ENCODE results near the gene KIF26B. TPM values are rescaled to one million over a fixed set of nuclear protein-coding genes. Genes with fewer than 3 reads are reported as not detected.
"Not testable (repeated sequence)": the region's sequence is repeated elsewhere in the genome, so short reads cannot be mapped to it uniquely, and the experiment has no call there.

Gene KIF26B
- total RNA-seq, 2 donors from 2014 or later: not detected

GRCh38 chr1:245396615-245397014 is 241.8 kb downstream of the KIF26B start:
- Mint-ChIP-seq H3K4me1 (ENCODE audit: low read depth in 2 of 2) (peaks cover 0 to 5% of the 10 kb centered on the region in 2 donors), H3K27me3 (peaks cover 4 to 11% of the 10 kb centered on the region in 2 donors)
- ATAC-seq: no peak

GRCh38 chr1:245397771-245398170 is 243.0 kb downstream of the KIF26B start:
- Mint-ChIP-seq H3K27me3 (peaks cover 4 to 10% of the 10 kb centered on the region in 2 donors), H3K4me3 (no peak overlapping the region), H3K36me3 (no peaks in the 10 kb centered on the region), H3K9me3 (no peaks in the 10 kb centered on the region), H3K27ac (no peak overlapping the region), H3K4me1 (ENCODE audit: low read depth in 2 of 2) (peaks cover 0 to 5% of the 10 kb centered on the region in 2 donors)
- ATAC-seq: no peak
- no peak for DNase-seq (ENCODE audit: low spot score)

More at GRCh38 chr1:245396615-245397014, 241.8 kb downstream of the KIF26B start:
- Mint-ChIP-seq H3K4me3 (no peak overlapping the region), H3K27ac (no peak overlapping the region), H3K36me3 (no peaks in the 10 kb centered on the region), H3K9me3 (no peaks in the 10 kb centered on the region)
- DNase-seq (ENCODE audit: low spot score): no peak

DNA sequence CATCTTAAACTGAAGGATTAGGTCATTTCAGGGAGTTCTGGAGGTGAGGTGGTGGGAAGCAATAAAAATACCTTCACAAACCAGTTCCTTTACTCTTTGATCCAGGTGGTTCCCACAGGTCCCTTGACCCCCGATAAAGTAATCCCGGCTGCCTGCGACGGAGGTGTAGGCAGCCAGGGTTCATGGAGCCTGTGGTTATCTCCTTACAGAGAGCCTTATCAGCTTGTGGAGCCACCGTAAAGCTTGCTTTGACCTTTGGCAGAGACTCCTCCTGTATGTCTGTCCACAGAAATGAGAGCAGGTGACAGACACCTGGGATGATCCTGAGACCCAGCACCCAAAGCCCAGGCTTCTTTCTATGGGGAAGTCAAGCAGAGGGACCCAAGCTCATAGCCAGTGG is 243.4 kb downstream of the KIF26B start:
- ATAC-seq: no peak
- no peak overlapping the region for H3K4me3 Mint-ChIP-seq
- peaks cover 4 to 6% of the 10 kb centered on the region in 2 donors for H3K27me3 Mint-ChIP-seq
- H3K9me3 Mint-ChIP-seq: no peaks in the 10 kb centered on the region
- H3K4me1 Mint-ChIP-seq (ENCODE audit: low read depth in 2 of 2): peaks cover 0 to 4% of the 10 kb centered on the region in 2 donors
- no peaks in the 10 kb centered on the region for H3K36me3 Mint-ChIP-seq
- H3K27ac Mint-ChIP-seq: no peak overlapping the region
- no peak for DNase-seq (ENCODE audit: low spot score)

- H3K9me3 Mint-ChIP-seq: no peaks in the 10 kb centered on the region
- H3K27me3 Mint-ChIP-seq: peaks cover 8 to 10% of the 10 kb centered on the region in 2 donors
- no peaks in the 10 kb centered on the region for H3K36me3 Mint-ChIP-seq
- H3K27ac Mint-ChIP-seq: no peak overlapping the region
- ATAC-seq (no peak), DNase-seq (ENCODE audit: low spot score) (no peak)
- H3K4me3 Mint-ChIP-seq: no peak overlapping the region
- no peaks in the 10 kb centered on the region for H3K4me1 Mint-ChIP-seq (ENCODE audit: low read depth in 2 of 2)
These were observed 247.2 kb downstream of the KIF26B start for GRCh38 chr1:245401881-245402587.

DNA sequence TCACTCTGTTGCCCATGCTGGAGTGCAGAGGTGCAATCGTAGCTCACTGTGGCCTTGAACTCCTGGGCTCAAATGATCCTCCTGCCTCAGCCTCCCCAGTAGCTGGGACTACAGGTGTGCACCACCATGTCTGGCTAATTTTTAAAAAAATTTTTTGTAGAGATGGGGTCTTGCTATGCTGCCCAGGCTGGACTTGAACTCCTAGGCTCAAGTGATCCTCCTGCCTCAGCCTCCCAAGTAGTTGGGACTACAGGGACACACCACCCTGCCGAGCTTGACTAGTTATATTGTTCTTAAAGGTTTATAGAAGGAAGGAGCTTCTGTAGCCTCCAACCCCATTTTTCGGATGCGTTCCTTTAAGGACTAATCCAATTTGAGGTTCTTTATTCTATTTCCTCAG is 248.2 kb downstream of the KIF26B start:
- not testable (repeated sequence) for H3K4me1 Mint-ChIP-seq (ENCODE audit: low read depth in 2 of 2); ATAC-seq; H3K36me3 Mint-ChIP-seq; H3K9me3 Mint-ChIP-seq; H3K27ac Mint-ChIP-seq; DNase-seq (ENCODE audit: low spot score); H3K4me3 Mint-ChIP-seq
- peaks cover 7 to 15% of the 10 kb centered on the region in 2 donors for H3K27me3 Mint-ChIP-seq

DNA sequence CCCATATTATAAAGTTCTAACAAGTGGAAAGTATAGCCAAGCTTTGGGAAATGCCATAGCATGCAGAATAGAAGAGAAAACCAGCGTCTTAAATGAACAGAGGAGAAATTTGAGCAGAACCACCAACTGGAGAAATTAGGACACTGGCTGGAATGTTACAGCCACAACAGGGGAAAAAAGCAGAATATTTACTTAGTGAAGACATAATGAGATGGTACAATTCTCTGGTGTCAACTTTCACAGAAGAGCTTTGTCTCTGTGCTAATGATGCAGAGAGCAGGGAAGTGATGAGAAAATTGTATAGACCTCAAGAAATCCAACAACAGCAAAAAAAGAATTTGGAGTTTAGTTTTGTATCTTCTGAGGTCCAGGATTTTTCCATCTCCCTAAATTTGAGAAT is 249.7 kb downstream of the KIF26B start:
- Mint-ChIP-seq H3K27ac (no peak overlapping the region), H3K4me3 (no peak overlapping the region), H3K36me3 (no peaks in the 10 kb centered on the region), H3K4me1 (ENCODE audit: low read depth in 2 of 2) (no peaks in the 10 kb centered on the region), H3K9me3 (no peaks in the 10 kb centered on the region), H3K27me3 (peaks cover 7 to 15% of the 10 kb centered on the region in 2 donors)
- no peak for DNase-seq (ENCODE audit: low spot score)
- no peak for ATAC-seq

DNA sequence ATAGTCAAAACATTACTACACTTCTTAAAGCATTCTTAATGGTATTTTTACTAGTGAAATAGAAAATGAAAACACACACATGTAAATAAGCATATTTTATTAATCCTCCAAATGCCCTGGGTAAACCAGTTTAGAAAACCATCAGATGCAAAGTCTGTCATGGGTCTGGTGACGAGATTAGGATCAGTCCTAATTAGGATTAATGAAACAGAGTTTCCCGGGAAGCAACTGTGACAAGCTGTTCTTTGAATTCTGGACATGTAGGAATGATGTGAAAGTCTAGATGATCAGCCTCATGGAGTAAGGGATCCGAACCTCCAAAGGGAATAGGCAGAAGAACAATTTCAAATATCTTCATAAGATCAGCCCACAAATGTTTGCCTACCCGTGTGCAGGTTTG is 250.2 kb downstream of the KIF26B start:
- Mint-ChIP-seq H3K27me3 (peaks cover 7 to 15% of the 10 kb centered on the region in 2 donors), H3K27ac (no peak overlapping the region), H3K4me1 (ENCODE audit: low read depth in 2 of 2) (no peaks in the 10 kb centered on the region), H3K4me3 (no peak overlapping the region), H3K36me3 (no peaks in the 10 kb centered on the region), H3K9me3 (no peaks in the 10 kb centered on the region)
- ATAC-seq (no peak), DNase-seq (ENCODE audit: low spot score) (no peak)

GRCh38 chr1:245406426-245406825 is 251.6 kb downstream of the KIF26B start:
- DNase-seq (ENCODE audit: low spot score) (no peak), ATAC-seq (no peak)
- Mint-ChIP-seq H3K4me3 (no peak overlapping the region), H3K27me3 (peaks cover 7 to 15% of the 10 kb centered on the region in 2 donors), H3K27ac (no peak overlapping the region), H3K36me3 (no peaks in the 10 kb centered on the region), H3K4me1 (ENCODE audit: low read depth in 2 of 2) (no peaks in the 10 kb centered on the region), H3K9me3 (no peaks in the 10 kb centered on the region)

DNA sequence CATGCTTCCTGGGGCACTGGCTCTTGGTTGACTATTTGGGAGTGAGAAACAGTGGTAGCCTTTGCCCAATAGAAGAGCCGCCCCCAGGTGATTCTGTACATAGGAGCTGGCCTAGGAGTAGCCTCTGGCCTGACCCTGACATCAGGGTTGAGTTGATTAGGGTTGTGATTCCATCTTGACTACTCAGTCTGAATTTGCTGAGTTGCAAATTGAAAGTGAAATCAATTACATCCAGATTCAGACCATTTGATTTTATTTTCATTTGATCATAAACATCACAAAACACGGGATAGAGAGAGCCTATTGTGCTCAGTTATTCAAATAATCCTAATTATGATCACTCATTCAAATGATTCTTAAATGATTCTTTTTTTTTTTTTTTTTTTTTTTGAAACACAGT is 253.2 kb downstream of the KIF26B start:
- DNase-seq (ENCODE audit: low spot score) (no peak), ATAC-seq (no peak)
- Mint-ChIP-seq H3K4me3 (no peak overlapping the region), H3K36me3 (no peaks in the 10 kb centered on the region), H3K27me3 (peaks cover 7 to 15% of the 10 kb centered on the region in 2 donors), H3K9me3 (no peaks in the 10 kb centered on the region), H3K4me1 (ENCODE audit: low read depth in 2 of 2) (no peaks in the 10 kb centered on the region), H3K27ac (no peak overlapping the region)

DNA sequence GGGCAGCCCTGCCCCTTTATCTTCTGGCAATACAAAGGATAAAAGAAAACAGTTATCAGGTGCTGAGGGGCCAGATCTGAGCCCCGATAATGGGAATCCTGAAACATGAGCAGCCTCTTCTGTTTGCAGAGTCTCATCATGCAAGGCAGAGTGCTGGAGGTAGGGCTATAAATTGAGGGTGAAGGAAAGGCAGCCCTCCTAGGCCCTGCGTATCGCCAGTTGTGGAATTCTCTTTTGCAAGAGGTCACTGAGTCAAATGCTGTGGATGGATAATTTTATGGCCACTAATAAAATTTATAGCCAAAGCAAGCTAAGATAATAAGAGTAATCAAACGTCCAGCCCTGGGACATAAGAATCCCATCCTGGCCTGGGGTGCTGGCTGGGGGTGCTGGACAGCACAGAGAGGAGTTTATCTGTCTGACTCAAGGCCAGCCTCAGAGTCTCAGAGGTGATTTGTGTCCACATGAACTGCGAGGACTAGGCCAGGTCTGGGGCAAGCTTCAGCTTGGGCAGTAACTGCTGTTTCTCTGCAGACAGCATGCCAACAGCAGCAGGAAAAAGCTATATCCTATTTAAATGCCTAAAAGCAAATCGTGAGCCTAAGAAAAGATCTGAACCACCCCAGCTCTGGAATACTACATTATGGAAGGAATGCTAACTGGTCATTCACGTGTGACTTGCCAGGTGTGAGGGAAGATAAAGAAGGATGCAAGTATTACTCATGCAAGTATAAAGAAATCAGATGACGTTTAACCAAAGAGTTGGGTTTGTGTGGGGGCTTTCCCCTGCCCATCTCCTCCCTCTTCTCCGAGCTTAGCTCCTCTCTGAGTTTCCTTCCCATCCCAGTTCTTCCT is 254.8 kb downstream of the KIF26B start:
- no peak for DNase-seq (ENCODE audit: low spot score)
- ATAC-seq: no peak
- Mint-ChIP-seq H3K4me3 (no peak overlapping the region), H3K4me1 (ENCODE audit: low read depth in 2 of 2) (no peaks in the 10 kb centered on the region), H3K36me3 (no peaks in the 10 kb centered on the region), H3K9me3 (no peaks in the 10 kb centered on the region), H3K27ac (no peak overlapping the region), H3K27me3 (peaks cover 3 to 7% of the 10 kb centered on the region in 2 donors)

- peaks cover 2 to 7% of the 10 kb centered on the region in 2 donors for H3K27me3 Mint-ChIP-seq
- H3K27ac Mint-ChIP-seq: no peak overlapping the region
- no peaks in the 10 kb centered on the region for H3K9me3 Mint-ChIP-seq
- no peaks in the 10 kb centered on the region for H3K4me1 Mint-ChIP-seq (ENCODE audit: low read depth in 2 of 2)
- DNase-seq (ENCODE audit: low spot score) (no peak), ATAC-seq (peak in 1 of 2 donors; percentile 51)
- no peaks in the 10 kb centered on the region for H3K36me3 Mint-ChIP-seq
- H3K4me3 Mint-ChIP-seq: no peak overlapping the region
These were observed 256.7 kb downstream of the KIF26B start for GRCh38 chr1:245411245-245412036.

DNA sequence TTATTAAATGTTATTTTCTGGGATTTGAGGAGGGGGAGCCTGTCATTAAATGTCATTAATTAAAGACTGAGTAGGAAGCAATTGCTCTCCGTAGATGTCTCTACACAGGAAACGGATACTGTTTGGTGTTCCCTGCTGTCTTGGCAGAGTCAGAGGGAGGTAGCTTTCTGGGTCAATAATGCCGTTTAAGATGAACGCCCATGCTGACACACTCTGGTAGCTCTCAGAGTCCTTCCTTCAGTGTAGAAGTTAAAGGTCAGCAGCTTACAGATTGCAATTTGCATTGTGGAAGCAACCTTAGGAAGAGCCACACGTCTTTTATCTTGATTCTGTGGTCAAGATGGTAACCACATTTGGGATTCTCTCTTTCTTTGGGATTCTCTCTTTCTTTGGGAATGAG is 257.5 kb downstream of the KIF26B start:
- no peak for DNase-seq (ENCODE audit: low spot score)
- H3K27me3 Mint-ChIP-seq: peaks cover 2 to 4% of the 10 kb centered on the region in 2 donors
- H3K4me3 Mint-ChIP-seq: no peak overlapping the region
- no peak overlapping the region for H3K27ac Mint-ChIP-seq
- ATAC-seq: no peak
- no peaks in the 10 kb centered on the region for H3K4me1 Mint-ChIP-seq (ENCODE audit: low read depth in 2 of 2)
- H3K9me3 Mint-ChIP-seq: no peaks in the 10 kb centered on the region
- no peaks in the 10 kb centered on the region for H3K36me3 Mint-ChIP-seq

DNA sequence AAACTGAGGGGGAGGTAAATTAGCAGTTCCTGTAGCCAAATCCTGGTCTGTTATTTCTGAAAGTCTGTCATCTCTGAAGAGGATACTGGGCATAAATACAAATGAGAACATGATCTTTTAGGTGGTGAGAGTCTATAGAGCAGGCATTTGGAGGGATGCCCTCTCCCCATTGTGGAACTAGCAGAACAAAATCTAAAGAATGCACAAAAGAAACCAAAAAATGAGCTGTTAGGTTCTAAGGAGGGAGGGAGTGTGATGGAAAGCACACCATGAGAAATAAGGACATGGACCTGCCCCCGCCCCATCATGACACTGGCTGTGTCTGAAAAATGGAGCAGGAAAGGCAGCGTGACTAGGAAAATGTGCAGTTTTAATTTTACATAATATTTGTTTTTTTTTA is 262.0 kb downstream of the KIF26B start:
- H3K27me3 Mint-ChIP-seq: peaks cover 15 to 16% of the 10 kb centered on the region in 2 donors
- no peaks in the 10 kb centered on the region for H3K36me3 Mint-ChIP-seq
- no peaks in the 10 kb centered on the region for H3K9me3 Mint-ChIP-seq
- H3K4me1 Mint-ChIP-seq (ENCODE audit: low read depth in 2 of 2): no peaks in the 10 kb centered on the region
- ATAC-seq (no peak), DNase-seq (ENCODE audit: low spot score) (no peak)
- no peak overlapping the region for H3K4me3 Mint-ChIP-seq
- H3K27ac Mint-ChIP-seq: no peak overlapping the region
